ENCODE results near the gene SLC25A46.
"Not testable (repeated sequence)": the region's sequence is repeated elsewhere in the genome, so short reads cannot be mapped to it uniquely, and the experiment has no call there.

The SLC25A46 gene

GRCh38 chr5:110738812-110739651, at the start of gene SLC25A46:
Gene SLC25A46, plus strand, starts transcription at chr5:110739007. Its CDS starts 113 bp downstream, at chr5:110739120.
- DNase-seq (ENCODE audit: low read depth, low spot score) = peak; percentile 82

GRCh38 chr5:110690587-110690986, 48.2 kb upstream of the SLC25A46 start:
- not testable (repeated sequence) for DNase-seq (ENCODE audit: low read depth, low spot score)

DNA sequence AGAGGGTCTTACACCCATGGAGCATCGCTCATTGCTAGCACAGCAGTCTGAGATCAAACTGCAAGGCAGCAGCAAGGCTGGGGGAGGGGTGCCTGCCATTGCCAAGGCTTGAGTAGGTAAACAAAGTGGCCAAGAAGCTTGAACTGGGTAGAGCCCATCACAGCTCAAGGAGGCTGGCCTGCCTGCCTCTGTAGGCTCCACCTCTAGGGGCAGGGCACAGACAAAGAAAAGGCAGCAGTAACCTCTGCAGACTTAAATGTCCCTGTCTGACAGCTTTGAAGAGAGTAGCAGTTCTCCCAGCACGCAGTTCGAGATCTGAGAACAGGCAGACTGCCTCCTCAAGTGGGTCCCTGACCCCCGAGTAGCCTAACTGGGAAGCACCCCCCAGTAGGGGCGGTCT, 46.1 kb upstream of the SLC25A46 start:
- not testable (repeated sequence) for DNase-seq (ENCODE audit: low read depth, low spot score)

DNA sequence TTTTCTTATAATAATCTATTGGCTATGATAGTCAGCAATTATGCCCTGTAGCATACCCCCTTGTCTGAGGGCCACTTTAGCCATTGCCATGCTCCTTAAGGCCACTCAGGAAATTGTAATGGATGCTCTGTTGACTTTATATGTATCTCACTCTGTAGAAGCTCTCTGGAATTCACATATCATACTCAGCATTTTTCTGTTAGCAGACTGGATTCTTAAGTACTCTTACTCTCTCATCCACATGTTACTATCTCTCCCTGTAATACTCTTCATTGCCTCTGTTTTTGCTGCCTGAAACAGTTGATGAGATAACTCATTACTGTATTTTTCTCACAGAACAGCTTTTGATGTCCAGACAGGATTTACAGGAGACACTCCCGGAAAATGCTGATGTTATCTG, 36.5 kb upstream of the SLC25A46 start:
- no peak for DNase-seq (ENCODE audit: low read depth, low spot score)

DNA sequence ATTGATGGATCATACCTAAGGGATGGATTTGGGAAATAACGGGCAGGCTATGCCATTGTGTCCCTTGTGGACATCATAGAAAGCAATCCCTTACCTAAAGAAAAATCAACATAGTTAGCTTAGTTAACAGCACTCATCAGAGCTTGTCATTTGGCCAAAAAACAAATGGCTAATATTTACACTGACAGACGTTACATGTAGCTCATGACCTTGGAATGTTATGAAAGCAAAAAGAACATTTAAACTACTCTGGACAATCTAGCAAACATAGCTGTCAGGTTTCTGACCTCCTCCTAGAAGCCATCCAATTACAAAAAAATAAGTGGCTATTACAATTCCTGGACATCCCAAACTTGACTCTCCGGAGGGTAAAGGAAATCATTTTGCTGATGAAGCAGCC, 36.1 kb upstream of the SLC25A46 start:
- no peak for DNase-seq (ENCODE audit: low read depth, low spot score)

DNA sequence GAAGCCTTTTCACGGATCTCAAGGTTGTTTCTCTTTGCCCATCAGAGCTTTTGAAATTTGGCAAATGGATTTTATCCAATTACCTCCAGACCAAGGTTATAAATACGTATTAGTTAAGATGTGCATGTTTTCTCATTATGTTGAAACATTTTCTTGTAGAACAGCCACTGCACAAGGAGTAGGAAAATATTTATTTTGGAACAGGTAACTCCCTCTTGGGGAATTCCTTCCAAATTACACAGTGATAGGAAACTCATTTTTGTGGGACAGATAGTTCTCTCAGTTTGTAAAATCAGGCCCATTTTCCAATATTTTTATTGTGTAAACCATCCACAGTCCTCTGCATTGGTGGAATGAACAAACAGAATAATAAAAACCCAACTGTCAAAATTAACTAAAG, 35.3 kb upstream of the SLC25A46 start:
- DNase-seq (ENCODE audit: low read depth, low spot score) = no peak

- DNase-seq (ENCODE audit: low read depth, low spot score) = no peak
Observed at GRCh38 chr5:110705349-110705748, 33.5 kb upstream of the SLC25A46 start.

DNA sequence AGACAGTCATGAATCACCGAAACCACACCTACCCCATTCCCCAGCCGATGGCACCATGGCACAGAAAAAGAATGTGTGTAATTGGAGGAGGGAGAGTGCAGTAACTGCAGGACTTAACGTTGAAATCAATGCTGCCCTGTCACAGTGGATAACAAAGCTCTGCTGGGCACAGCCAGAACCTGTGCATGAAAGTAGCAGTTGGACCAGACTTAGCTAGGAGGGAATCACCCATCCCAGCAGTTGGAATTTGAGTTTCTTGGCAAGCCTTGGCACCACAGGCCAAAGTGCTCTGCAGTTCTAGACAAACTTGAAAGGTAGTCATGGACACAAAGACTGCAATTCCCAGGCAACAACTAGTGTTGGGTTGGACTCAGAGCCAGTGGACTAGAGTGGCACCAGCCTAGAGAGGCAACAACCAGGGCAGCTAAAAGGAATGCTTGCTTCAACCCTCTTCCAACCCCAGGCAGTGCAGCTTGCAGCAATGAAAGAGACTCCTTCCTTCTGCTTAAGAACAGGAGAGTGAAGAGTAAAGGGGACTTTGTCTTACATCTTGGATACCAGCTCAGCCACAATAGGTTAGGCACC, 31.5 kb upstream of the SLC25A46 start:
- no peak for DNase-seq (ENCODE audit: low read depth, low spot score)

DNA sequence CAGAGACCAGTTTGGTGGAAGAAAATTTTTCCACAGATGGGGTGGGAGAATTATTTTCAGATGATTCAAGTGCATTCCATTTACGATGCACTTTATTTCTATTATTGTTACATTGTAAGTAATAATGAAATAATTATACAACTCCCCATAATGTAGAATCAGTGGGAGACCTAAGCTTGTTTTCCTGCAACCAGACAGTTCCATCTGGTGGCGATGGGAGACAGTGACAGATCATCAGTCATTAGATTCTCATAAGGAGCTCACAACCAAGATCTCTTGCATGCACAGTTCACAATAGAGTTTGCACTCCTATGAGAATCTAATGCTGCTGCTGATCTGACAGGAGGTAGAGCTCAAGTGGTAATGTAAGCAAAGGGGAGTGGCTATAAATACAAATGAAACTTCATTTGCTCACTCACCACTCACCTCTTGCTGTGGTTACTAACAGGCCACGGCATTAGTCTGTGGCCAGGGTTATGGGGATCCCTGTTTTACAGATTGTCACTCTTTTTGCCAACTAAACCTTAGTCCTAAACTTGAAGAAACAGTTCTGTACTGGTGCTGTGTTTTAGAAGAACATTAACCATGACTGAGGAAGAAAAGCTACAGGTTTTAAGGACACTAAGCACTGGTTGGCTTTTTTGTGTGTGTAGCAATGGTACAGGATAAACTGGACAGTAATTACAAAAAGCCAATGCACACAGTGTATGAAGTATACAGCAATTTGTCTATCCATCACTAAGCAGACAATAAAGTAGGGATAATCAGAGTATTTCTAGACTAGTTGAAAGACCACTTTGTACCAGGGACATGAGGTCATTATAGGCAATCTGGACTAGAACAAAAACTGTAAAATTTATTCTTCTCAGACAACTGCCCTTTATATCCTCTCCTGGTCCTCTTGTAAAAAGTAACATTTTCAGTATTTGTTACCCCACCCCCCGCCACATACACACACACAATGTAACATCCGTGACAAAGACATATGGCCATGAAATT, 22.3 kb upstream of the SLC25A46 start:
- no peak for DNase-seq (ENCODE audit: low read depth, low spot score)

DNA sequence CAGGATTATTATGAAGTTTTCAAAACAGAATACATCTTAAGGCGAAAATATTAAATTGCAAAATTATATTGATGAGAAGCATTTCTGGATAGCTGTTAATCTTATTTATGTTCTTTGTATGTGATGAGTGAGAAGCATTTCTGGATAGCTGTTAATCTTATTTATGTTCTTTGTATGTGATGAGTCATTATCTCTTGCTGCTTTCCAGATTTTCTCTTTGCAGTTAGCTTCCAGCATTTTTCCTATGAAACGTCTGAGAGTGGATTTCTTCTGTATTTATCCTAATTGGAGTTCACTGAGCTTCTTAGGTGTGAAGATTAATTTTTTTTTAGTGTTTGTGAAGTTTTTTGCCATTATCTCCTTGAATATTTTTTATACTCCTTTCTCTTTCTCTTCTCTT, 20.5 kb upstream of the SLC25A46 start:
- no peak for DNase-seq (ENCODE audit: low read depth, low spot score)

- peak; percentile 40 for DNase-seq (ENCODE audit: low read depth, low spot score)
Observed at GRCh38 chr5:110726249-110727024, 12.4 kb upstream of the SLC25A46 start, which contains the start of gene TMEM232. Gene TMEM232, minus strand, starts transcription at chr5:110726671. Its CDS starts 59,319 bp downstream, at chr5:110667352.

GRCh38 chr5:110727025-110727314, 11.8 kb upstream of the SLC25A46 start:
- DNase-seq (ENCODE audit: low read depth, low spot score) = no peak

- DNase-seq (ENCODE audit: low read depth, low spot score) = not testable (repeated sequence)
Observed at GRCh38 chr5:110731499-110731898, 7.3 kb upstream of the SLC25A46 start.

GRCh38 chr5:110734101-110734500, 4.7 kb upstream of the SLC25A46 start:
- no peak for DNase-seq (ENCODE audit: low read depth, low spot score)

DNA sequence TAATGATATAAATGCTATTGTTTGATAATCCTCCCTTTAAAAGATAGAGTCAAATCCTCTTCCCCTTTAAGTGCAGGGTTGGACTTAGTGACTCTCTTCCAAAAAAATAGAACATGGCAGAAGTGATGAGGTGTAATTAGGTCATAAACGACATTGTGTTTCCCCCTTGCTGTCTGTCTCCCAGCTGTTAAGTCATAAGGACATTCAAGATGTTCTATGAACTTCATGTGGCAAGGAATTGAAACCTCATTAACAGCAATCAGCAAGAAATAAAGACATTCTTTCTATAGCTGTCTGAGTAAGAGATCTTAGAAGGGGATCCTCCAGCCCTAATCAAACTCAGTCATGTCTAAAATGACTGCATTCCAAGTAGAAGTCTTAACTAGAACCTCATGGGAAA, 3.3 kb upstream of the SLC25A46 start:
- DNase-seq (ENCODE audit: low read depth, low spot score) = no peak

DNA sequence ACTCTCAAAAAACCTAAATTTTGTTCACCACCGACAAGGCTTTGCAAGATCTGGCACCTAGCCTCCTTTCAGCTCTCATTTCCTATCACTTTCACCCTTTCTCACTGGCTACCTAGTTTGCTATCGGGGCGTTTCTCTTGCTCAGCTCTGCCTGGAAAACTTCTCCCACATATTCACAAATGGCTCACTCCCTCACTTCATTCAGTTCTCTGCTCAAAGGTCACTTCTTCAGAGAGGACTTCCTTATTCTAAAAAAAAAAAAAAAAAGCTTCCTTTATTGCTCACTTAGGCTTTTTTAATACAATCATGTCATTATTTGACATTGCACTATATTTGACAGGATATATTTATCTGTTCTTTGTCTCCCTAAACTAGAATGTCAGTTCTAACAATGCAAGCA, 2.1 kb upstream of the SLC25A46 start:
- DNase-seq (ENCODE audit: low read depth, low spot score) = no peak

GRCh38 chr5:110738503-110738811, 350 bp upstream of the SLC25A46 start:
- no peak for DNase-seq (ENCODE audit: low read depth, low spot score)

DNA sequence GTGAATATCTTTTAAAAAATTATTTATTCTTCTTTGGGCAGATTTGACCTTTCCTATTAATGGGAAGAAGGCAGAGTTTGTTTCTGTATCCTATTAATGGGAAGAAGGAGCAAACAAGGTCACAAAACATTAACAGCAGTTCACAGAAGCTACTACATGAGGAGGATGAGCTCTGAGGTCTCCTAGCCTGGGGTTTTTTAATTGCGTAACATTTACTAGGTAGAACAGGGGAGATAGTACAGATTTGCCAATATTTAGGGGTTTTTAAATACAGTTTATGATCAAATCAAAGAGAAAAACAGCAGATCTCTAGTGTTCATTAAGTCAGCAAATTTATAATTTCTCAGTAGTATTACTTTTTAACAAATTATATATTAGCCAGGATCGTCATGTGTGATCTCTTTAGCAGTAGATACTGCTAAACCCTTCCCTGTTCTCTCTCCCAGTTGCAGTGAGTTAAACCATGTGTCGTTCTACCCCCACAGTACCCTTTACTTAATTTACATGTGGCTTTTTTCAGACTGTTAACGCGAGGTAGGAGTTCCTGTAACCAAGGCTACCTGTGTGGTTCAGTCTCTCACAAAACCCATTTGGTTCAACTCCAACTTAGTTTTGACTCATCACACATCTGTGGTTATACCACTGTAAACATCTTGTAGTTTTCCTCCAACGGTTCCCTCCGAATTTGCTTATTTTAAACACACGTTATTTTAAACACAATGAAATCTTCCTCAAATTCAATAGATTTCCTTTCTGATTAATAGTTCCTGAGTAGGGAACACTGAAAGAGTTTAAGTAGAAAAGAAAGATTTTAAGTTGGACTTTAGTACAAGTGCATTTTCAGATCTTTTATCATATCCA, 13.3 kb downstream of the SLC25A46 start:
- DNase-seq (ENCODE audit: low read depth, low spot score) = no peak

DNA sequence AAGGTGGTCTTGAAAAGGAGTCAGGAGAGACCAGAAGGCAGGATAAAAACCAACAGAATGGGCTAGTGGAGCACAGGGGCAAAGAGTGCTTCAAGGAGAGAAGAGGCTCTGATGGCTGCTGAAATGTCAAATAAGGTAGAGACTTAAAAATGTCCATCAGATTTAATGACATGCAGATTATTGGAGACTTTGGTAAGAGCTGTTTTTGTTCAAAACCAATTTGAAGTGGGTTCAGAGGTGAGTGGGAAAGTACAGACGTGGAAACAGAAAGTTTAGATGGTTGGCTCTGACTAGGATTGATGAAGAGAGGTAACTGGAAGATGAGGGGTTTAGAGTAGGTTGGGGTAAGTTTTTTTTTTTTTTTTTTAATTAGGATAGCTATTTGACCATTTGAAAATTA, 14.1 kb downstream of the SLC25A46 start:
- no peak for DNase-seq (ENCODE audit: low read depth, low spot score)

DNA sequence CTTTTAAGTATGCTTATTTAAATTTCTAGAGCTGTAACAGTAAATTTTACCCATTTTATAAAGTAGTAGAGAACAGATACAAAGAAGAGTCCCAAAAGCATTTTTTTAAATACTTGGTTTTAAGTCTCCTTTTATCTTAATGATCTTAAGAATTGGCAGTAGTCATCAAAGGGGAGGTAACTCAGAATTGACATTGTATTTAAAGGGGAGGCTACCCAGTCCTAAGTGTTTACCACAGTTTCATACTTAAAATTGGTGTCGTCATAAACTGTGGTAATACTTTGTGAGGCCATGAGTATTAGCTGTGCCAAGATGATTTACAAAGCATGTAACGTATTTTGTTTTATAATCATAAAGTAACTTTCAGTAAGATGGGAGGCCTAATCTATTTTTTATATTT, 14.8 kb downstream of the SLC25A46 start:
- DNase-seq (ENCODE audit: low read depth, low spot score) = no peak

DNA sequence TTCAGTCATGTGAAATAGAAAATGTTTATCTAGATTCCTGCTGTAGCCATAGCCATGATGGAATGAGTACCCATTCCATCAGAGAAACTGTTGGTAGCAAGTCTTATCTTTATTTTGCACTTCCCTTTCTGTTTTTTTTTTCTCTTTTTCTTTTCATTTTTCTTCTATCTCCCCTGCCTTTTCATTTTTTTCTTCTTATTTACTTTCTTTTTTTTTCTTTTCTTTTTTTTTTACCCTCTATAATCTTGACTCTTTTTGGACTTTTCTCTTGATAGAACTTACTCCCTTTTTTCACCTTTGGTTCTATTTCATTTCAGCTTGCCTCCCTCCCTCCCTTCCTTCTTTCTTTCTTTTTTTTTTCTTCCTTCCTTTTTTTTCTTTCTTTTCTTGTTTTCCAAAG, 15.4 kb downstream of the SLC25A46 start:
- no peak for DNase-seq (ENCODE audit: low read depth, low spot score)
